Smooth muscle cell (in vitro differentiated cells): ENCODE data around the gene PFN3. TPM values are rescaled to one million over a fixed set of nuclear protein-coding genes. Genes with fewer than 3 reads are reported as not detected.

Experiments
- DNase-seq: peaks from one replicate; lab custom pipeline; 2025; ENCODE audit not compliant: unreplicated experiment; lab: John Stamatoyannopoulos, UW
- H2AFZ ChIP-seq: fragments of 200-600 bp; sonication (generic); 2 replicates; pipeline ENCODE4 v1.6.0; 2016; ENCODE audit warnings: antibody characterized with exemption, low read depth, mild to moderate bottlenecking
- H3F3A ChIP-seq: fragments of 200-600 bp; sonication (generic); 2 replicates; pipeline ENCODE4 v1.6.0; 2017; ENCODE audit warnings: antibody characterized with exemption, low read depth
- H3K27ac ChIP-seq: fragments of 200-600 bp; sonication (generic); 2 replicates; pipeline ENCODE4 v1.5.1; 2016; ENCODE audit warnings: low read depth, mild to moderate bottlenecking
- H3K27me3 ChIP-seq: fragments of 200-600 bp; sonication (generic); 2 replicates; pipeline ENCODE4 v1.6.1; 2016; ENCODE audit warnings: low read depth, mild to moderate bottlenecking
- H3K36me3 ChIP-seq: fragments of 200-600 bp; sonication (generic); 2 replicates; pipeline ENCODE4 v1.5.1; 2016; ENCODE audit warnings: low read depth
- H3K4me1 ChIP-seq: fragments of 200-600 bp; sonication (generic); 2 replicates; pipeline ENCODE4 v1.5.1; 2016; ENCODE audit warnings: low read depth
- H3K4me2 ChIP-seq: fragments of 200-600 bp; sonication (generic); 2 replicates; pipeline ENCODE4 v1.6.0; 2016; ENCODE audit warnings: mild to moderate bottlenecking
- H3K4me3 ChIP-seq: fragments of 200-600 bp; sonication (generic); 2 replicates; pipeline ENCODE4 v1.5.1; 2016; ENCODE audit warnings: mild to moderate bottlenecking
- H3K79me2 ChIP-seq: fragments of 200-600 bp; sonication (generic); 2 replicates; pipeline ENCODE4 v1.6.0; 2016; ENCODE audit warnings: low read depth, mild to moderate bottlenecking
- H3K9ac ChIP-seq: fragments of 200-600 bp; sonication (generic); 2 replicates; pipeline ENCODE4 v1.6.0; 2016; ENCODE audit warnings: low read depth
- H3K9me3 ChIP-seq: fragments of 200-600 bp; sonication (generic); replicated peaks from 2 replicates; pipeline ENCODE4 v1.5.1; 2016; ENCODE audit warnings: low read depth
- H4K20me1 ChIP-seq: fragments of 200-600 bp; sonication (generic); 2 replicates; pipeline ENCODE4 v1.6.0; 2016; ENCODE audit warnings: low read depth
- WGBS: methylation state at CpG from one replicate; pipeline ENCODE4 v1.1.7; 2016; ENCODE audit warnings: low lambda C conversion rate; 5-methylcytosine and 5-hydroxymethylcytosine counted together
- polyA plus RNA-seq: library from polyadenylated mRNA; unstranded; fragments of >200 nt; fragmentation: Nextera tagmentation; extraction: Ambion mirVana; gene quantifications from 2 replicates; pipeline ENCODE4 v1.2.1, GENCODE V29; 2016
- total RNA-seq: library from RNA; depleted of rRNA; stranded (reverse); fragments of >200 nt; gene quantifications from 2 replicates; pipeline ENCODE4 v1.2.3, GENCODE V29; 2014
- TF ChIP-seq, protein P1 (sequence below): fragments of 200-600 bp; sonication (generic); IDR thresholded peaks from 2 replicates; pipeline ENCODE4 v1.5.1; 2017; ENCODE audit warnings: borderline replicate concordance, mild to moderate bottlenecking, antibody characterized with exemption; ENCODE audit not compliant: insufficient read depth, poor library complexity, severe bottlenecking

PFN3 gene
- total and polyA plus RNA-seq, 2 experiments from 2014 or later: not detected

DNA sequence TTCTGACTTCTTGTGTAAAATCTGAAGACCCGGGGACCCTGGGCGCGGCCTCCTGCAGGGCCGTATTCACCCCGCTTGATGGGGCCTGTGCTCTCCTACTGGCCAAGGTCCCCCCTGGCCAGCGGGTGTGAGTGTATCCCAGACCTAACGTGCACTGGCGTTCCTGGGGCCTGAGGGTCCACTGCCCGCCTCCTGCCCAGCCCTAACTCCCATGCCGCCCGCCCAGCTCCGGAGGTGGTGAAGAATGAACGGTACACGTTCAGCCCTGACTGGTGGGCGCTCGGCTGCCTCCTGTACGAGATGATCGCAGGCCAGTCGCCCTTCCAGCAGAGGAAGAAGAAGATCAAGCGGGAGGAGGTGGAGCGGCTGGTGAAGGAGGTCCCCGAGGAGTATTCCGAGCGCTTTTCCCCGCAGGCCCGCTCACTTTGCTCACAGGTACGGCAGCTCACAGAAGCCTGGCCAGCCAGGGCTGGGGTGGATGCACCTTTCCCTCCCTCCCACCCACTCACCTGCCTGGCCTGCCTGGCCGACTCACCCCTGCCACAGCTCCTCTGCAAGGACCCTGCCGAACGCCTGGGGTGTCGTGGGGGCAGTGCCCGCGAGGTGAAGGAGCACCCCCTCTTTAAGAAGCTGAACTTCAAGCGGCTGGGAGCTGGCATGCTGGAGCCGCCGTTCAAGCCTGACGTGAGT, 35.5 kb upstream of the PFN3 start:
- WGBS: 94% methylated on average over 36 of the region's 37 CpGs
- TF ChIP-seq, protein P1, sequence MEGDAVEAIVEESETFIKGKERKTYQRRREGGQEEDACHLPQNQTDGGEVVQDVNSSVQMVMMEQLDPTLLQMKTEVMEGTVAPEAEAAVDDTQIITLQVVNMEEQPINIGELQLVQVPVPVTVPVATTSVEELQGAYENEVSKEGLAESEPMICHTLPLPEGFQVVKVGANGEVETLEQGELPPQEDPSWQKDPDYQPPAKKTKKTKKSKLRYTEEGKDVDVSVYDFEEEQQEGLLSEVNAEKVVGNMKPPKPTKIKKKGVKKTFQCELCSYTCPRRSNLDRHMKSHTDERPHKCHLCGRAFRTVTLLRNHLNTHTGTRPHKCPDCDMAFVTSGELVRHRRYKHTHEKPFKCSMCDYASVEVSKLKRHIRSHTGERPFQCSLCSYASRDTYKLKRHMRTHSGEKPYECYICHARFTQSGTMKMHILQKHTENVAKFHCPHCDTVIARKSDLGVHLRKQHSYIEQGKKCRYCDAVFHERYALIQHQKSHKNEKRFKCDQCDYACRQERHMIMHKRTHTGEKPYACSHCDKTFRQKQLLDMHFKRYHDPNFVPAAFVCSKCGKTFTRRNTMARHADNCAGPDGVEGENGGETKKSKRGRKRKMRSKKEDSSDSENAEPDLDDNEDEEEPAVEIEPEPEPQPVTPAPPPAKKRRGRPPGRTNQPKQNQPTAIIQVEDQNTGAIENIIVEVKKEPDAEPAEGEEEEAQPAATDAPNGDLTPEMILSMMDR: no peak
- DNase-seq: no peak

DNA sequence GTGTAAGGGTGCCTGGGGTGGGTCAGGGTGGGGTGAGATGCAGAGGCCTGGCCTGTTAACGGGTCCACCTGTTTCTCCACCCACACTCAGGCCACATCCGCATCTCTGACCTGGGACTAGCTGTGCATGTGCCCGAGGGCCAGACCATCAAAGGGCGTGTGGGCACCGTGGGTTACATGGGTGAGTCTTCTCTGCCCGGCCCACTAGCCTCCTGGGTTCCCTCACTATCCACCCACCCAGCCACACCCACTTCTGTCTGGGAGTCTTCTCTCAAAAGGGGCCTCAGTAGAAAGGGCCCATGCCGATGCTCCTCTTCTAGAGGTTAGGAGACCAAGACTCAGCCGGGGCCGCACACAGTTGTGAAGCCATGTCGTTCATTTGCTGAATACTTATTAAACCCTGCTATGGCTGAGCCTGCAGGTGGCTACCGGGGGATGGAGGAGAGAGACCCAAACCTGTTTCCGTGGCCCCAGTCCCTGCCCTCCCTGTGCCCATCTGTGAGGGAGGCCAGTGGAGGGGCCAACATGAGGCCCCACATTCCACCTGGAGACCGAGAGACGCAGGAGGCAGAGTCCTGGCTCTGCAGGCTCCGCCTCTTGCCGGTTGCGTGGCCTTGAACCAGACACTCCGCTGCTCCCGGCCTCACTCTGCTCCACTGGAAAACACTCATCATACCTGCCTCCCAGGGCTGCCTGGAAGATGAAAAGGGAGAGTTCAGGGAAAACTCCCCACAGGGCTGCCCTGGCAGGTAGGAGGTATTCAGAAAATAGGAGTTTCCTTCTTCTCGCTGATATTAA, 34.7 kb upstream of the PFN3 start:
- Histone ChIP-seq H4K20me1 (no peaks in the 10 kb centered on the region), H2AFZ (no peak overlapping the region), H3K36me3 (no peaks in the 10 kb centered on the region), H3K4me1 (no peaks in the 10 kb centered on the region), H3K27ac (no peak overlapping the region), H3K4me3 (no peak overlapping the region), H3K27me3 (no peaks in the 10 kb centered on the region), H3K4me2 (no peak overlapping the region), H3F3A (no peaks in the 10 kb centered on the region), H3K9ac (no peak overlapping the region), H3K79me2 (no peaks in the 10 kb centered on the region), H3K9me3 (no peaks in the 10 kb centered on the region)
- TF ChIP-seq, protein P1: no peak
- 96% methylated on average over 20 of the region's 20 CpGs for WGBS
- no peak for DNase-seq

More for the DNA sequence above, 35.5 kb upstream of the PFN3 start:
- H3K27ac ChIP-seq: no peak overlapping the region
- no peaks in the 10 kb centered on the region for H3K4me1 ChIP-seq
- no peaks in the 10 kb centered on the region for H3K27me3 ChIP-seq
- H4K20me1 ChIP-seq: no peaks in the 10 kb centered on the region
- no peaks in the 10 kb centered on the region for H3K36me3 ChIP-seq
- H2AFZ ChIP-seq: no peak overlapping the region
- no peak overlapping the region for H3K4me2 ChIP-seq
- H3K4me3 ChIP-seq: no peak overlapping the region
- H3K79me2 ChIP-seq: no peaks in the 10 kb centered on the region
- no peak overlapping the region for H3K9ac ChIP-seq
- no peaks in the 10 kb centered on the region for H3F3A ChIP-seq
- no peaks in the 10 kb centered on the region for H3K9me3 ChIP-seq

DNA sequence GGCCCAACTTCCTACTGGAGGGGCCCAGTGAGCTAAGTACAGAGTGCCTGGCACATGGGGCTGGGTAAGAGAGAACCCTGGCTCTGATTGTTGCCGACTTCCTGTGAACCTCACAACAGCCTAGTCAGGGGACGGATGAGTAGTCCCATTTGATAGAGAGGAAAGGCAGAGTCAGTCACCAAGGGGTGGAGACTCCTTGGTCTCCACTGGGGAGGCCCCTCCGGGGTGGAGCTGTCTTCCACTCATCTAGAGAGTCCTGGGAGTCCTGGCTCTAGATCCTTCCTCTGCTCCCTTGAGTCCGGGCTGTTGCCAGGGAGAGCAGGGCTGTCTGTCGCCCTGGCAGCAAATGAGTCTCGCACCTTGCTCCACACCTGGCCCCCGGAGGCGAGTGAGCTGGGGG, 34.0 kb upstream of the PFN3 start:
- TF ChIP-seq, protein P1: no peak
- Histone ChIP-seq H4K20me1 (peaks cover 4% of the 10 kb centered on the region), H3K79me2 (no peaks in the 10 kb centered on the region), H2AFZ (no peak overlapping the region), H3K4me3 (no peak overlapping the region), H3K4me2 (no peak overlapping the region), H3F3A (no peaks in the 10 kb centered on the region), H3K27ac (no peak overlapping the region), H3K9ac (no peak overlapping the region), H3K4me1 (no peaks in the 10 kb centered on the region), H3K27me3 (no peaks in the 10 kb centered on the region), H3K9me3 (no peaks in the 10 kb centered on the region), H3K36me3 (no peaks in the 10 kb centered on the region)
- WGBS: 98% methylated on average over 8 of the region's 8 CpGs
- DNase-seq: no peak
